C4-2B (cell line): Measurements from ENCODE around the gene YEATS2.

Experiments used
- ZFX ChIP-seq: fragments of 450-650 bp; IDR thresholded peaks from 2 replicates; pipeline ENCODE4 v1.6.1; 2017
- TF ChIP-seq, protein P1 (sequence below): fragments of 450-650 bp; conservative IDR thresholded peaks from 2 replicates; pipeline ENCODE4 v1.5.1; 2017; ENCODE audit warnings: mild to moderate bottlenecking

- TF ChIP-seq, protein P1, sequence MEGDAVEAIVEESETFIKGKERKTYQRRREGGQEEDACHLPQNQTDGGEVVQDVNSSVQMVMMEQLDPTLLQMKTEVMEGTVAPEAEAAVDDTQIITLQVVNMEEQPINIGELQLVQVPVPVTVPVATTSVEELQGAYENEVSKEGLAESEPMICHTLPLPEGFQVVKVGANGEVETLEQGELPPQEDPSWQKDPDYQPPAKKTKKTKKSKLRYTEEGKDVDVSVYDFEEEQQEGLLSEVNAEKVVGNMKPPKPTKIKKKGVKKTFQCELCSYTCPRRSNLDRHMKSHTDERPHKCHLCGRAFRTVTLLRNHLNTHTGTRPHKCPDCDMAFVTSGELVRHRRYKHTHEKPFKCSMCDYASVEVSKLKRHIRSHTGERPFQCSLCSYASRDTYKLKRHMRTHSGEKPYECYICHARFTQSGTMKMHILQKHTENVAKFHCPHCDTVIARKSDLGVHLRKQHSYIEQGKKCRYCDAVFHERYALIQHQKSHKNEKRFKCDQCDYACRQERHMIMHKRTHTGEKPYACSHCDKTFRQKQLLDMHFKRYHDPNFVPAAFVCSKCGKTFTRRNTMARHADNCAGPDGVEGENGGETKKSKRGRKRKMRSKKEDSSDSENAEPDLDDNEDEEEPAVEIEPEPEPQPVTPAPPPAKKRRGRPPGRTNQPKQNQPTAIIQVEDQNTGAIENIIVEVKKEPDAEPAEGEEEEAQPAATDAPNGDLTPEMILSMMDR, result no peak
- TF ChIP-seq ZFX, result no peak
Measured at GRCh38 chr3:183827809-183828537, 130.4 kb downstream of the YEATS2 start.
